Right lobe of liver (tissue), 6 donors: ENCODE measurements around the gene RAP1A. TPM values are rescaled to one million over a fixed set of nuclear protein-coding genes. Genes with fewer than 3 reads are reported as not detected.
"Not testable (repeated sequence)": the region's sequence is repeated elsewhere in the genome, so short reads cannot be mapped to it uniquely, and the experiment has no call there.

Experiments used
- ATAC-seq, 4 donors: fragments of 200-7000 bp; cut with Tn5 transposase; one replicate each; pipeline ENCODE4 v1.9.1; 2020; ENCODE audit warnings: mild to moderate bottlenecking in 4 of 4, moderate library complexity in 4 of 4
- DNase-seq, 3 donors: peaks; one replicate each; pipeline ENCODE4 v3.0.0-alpha.2; 2020
- H3K27ac ChIP-seq, 3 donors: fragments of 200-600 bp; one replicate each; pipeline ENCODE4 v1.8.0; 2022
- H3K27me3 ChIP-seq, 2 donors: fragments of 200-600 bp; one replicate each; pipeline ENCODE4 v1.8.0; 2022
- H3K36me3 ChIP-seq, 4 donors: fragments of 200-600 bp; sonication (generic) in 1 of 4; one replicate each; pipeline versions ENCODE4 v1.5.1 to v1.8.0; 2017 to 2022; ENCODE audit warnings: control low read depth in 1 of 4
- H3K4me1 ChIP-seq, 4 donors: fragments of 200-600 bp; sonication (generic) in 1 of 4; one replicate each; pipeline versions ENCODE4 v1.5.1 to v1.8.0; 2017 to 2022; ENCODE audit warnings: control low read depth in 1 of 4
- H3K4me3 ChIP-seq, 3 donors: fragments of 200-600 bp; one replicate each; pipeline ENCODE4 v1.8.0; 2022
- H3K9me3 ChIP-seq, 4 donors: fragments of 200-600 bp; sonication (generic) in 1 of 4; one replicate each; pipeline versions ENCODE4 v1.5.1 to v1.8.0; 2017 to 2022; ENCODE audit warnings: control low read depth in 1 of 4
- CTCF ChIP-seq, 4 donors: fragments of 200-600 bp in 3 of 4; fragments of 450-650 bp in 1 of 4; IDR thresholded peaks; one replicate each; pipeline versions ENCODE4 v1.5.1 to v1.8.0; 2016 to 2022; ENCODE audit warnings: antibody characterized with exemption in 4 of 4, mild to moderate bottlenecking in 2 of 4
- POLR2A ChIP-seq: fragments of 450-650 bp; IDR thresholded peaks from one replicate; pipeline ENCODE4 v1.6.1; 2017; ENCODE audit warnings: antibody characterized with exemption, mild to moderate bottlenecking
- WGBS: methylation state at CpG from one replicate; pipeline ENCODE4 v1.1.6; 2018; ENCODE audit warnings: low coverage, low lambda C conversion rate; ENCODE audit not compliant: insufficient coverage; ENCODE audit errors: missing lambda C conversion rate; 5-methylcytosine and 5-hydroxymethylcytosine counted together
- intact Hi-C, 2 donors: fragments of 100-400 bp; cut with DNase I; formaldehyde crosslinking; loops; one replicate each; pipeline versions ENCODE4 v1.11.2 to v1.14.1; 2022
- total RNA-seq, 6 experiments: library from RNA; depleted of rRNA in 2 of 6; stranded (reverse); fragments of >200 nt in 2 of 6; fragmentation: NEBNext Ultra II Directional in 3 of 6; extraction: Animal tissue kit (Norgen Biotek cat#: 25700) in 3 of 6; gene quantifications; one replicate each; pipeline versions ENCODE4 v1.1.0 to v1.2.4, GENCODE V29; 2016 to 2023
- donor health status: DM: no; HTN: yes; CAD: no.
- donor health status: DM: no; HTN: no; CAD: no.
- donor health status: DM: no; HTN: no; CAD: no.
- donor health status: DM: no; HTN: yes; CAD: no.
- donor health status: DM: no; HTN: yes; CAD: no.

The RAP1A gene
- total RNA-seq, 6 experiments from 2014 or later = 25.9 to 53.8 (median 33.3) TPM

- TF ChIP-seq POLR2A (no peak), CTCF (IDR thresholded peaks at IDR 0.05) (no peak)
- Histone ChIP-seq H3K27ac (no peak overlapping the region), H3K4me3 (no peak overlapping the region), H3K36me3 (no peaks in the 10 kb centered on the region), H3K4me1 (peaks cover 0 to 2% (median 0%) of the 10 kb centered on the region in 4 donors), H3K27me3 (no peaks in the 10 kb centered on the region), H3K9me3 (no peaks in the 10 kb centered on the region)
- DNase-seq = no peak
- 96% methylated on average over 6 of the region's 6 CpGs for WGBS
- intact Hi-C loops = no loop called here
- no peak for ATAC-seq
Measured at GRCh38 chr1:111677604-111678003, 58.0 kb downstream of the RAP1A start.

GRCh38 chr1:111679541-111679940 is 60.0 kb downstream of the RAP1A start:
- no peak for ATAC-seq

GRCh38 chr1:111680212-111680800 is 60.7 kb downstream of the RAP1A start:
- H3K4me1 ChIP-seq, intact Hi-C loops, H3K27ac ChIP-seq, H3K4me3 ChIP-seq, H3K9me3 ChIP-seq, DNase-seq, H3K27me3 ChIP-seq, ATAC-seq, H3K36me3 ChIP-seq: not testable (repeated sequence)
- 79% methylated on average over 5 of the region's 9 CpGs for WGBS

More at GRCh38 chr1:111679541-111679940, 60.0 kb downstream of the RAP1A start:
- 60% methylated on average over 1 of the region's 2 CpGs for WGBS
- no peak for DNase-seq
- TF ChIP-seq POLR2A (no peak), CTCF (IDR thresholded peaks at IDR 0.05) (no peak)
- no peaks in the 10 kb centered on the region for H3K36me3 ChIP-seq
- peaks cover 0 to 2% (median 0%) of the 10 kb centered on the region in 4 donors for H3K4me1 ChIP-seq
- no peak overlapping the region for H3K4me3 ChIP-seq
- no peaks in the 10 kb centered on the region for H3K9me3 ChIP-seq
- no peaks in the 10 kb centered on the region for H3K27me3 ChIP-seq
- intact Hi-C loops = no loop called here
- H3K27ac ChIP-seq = no peak overlapping the region

GRCh38 chr1:111685293-111686153 is 65.9 kb downstream of the RAP1A start:
- intact Hi-C loops, H3K27ac ChIP-seq, DNase-seq, H3K4me3 ChIP-seq, H3K9me3 ChIP-seq, H3K36me3 ChIP-seq, H3K4me1 ChIP-seq, ATAC-seq, H3K27me3 ChIP-seq: not testable (repeated sequence)
- WGBS = 90% methylated on average over 8 of the region's 8 CpGs

- Histone ChIP-seq H3K27ac (no peak overlapping the region), H3K27me3 (no peaks in the 10 kb centered on the region), H3K36me3 (peaks cover 0 to 4% (median 0%) of the 10 kb centered on the region in 4 donors), H3K4me3 (no peak overlapping the region), H3K9me3 (no peaks in the 10 kb centered on the region), H3K4me1 (peaks cover 0 to 4% (median 0%) of the 10 kb centered on the region in 4 donors)
- DNase-seq (no peak), ATAC-seq (peak in 1 of 4 donors; percentile 32)
- intact Hi-C loops = no loop called here
- TF ChIP-seq POLR2A (no peak), CTCF (IDR thresholded peaks at IDR 0.05) (no peak)
Measured at GRCh38 chr1:111690306-111690617, 70.7 kb downstream of the RAP1A start.
